ENCODE results near the gene SERP2.

DNA sequence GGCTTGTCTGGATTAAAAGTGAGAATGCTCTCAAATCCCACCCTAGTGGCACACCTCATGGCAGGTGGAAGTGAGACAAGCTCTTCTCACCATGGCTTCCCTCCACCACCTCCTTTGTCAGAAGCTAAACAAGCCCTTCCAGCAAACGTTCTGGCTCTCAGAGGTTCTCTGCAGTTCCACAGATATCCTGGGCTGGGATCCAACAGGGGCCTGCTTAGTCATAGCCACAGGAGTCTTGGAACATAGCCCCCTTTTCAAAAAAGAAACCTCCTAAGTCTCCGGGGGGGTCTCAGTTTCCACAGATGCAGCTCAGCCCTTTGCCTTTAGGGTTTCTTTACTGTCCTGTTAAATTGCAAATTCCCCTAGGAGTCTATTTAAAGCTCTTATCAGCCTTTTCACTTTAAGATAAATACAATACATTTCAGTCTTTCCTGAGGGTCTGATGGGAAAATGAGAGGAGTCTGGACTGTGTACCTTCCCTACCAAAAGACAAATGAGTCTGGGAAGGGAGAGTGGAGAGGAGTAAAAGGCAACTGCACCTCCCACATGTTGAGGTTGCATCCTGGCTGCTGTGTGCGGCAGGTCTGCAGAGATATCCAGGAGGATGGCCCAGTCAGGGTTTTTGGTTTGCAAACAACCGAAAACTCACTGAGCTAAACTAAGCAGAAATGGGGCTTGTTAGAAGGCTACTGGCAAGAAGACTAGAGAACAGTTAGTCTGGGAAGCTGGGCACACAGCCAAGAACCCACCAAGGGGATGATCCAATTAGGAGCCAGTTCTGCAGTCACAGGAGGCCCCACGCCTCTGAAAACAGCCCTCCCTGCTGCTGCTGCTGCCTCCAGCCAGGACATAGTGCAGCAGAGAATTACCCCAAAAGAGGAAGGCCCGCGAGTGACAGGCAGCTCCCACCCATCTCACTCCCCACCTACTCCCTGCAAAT is 41.4 kb upstream of the SERP2 start:
- TF ChIP-seq, protein P1, sequence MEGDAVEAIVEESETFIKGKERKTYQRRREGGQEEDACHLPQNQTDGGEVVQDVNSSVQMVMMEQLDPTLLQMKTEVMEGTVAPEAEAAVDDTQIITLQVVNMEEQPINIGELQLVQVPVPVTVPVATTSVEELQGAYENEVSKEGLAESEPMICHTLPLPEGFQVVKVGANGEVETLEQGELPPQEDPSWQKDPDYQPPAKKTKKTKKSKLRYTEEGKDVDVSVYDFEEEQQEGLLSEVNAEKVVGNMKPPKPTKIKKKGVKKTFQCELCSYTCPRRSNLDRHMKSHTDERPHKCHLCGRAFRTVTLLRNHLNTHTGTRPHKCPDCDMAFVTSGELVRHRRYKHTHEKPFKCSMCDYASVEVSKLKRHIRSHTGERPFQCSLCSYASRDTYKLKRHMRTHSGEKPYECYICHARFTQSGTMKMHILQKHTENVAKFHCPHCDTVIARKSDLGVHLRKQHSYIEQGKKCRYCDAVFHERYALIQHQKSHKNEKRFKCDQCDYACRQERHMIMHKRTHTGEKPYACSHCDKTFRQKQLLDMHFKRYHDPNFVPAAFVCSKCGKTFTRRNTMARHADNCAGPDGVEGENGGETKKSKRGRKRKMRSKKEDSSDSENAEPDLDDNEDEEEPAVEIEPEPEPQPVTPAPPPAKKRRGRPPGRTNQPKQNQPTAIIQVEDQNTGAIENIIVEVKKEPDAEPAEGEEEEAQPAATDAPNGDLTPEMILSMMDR (IDR thresholded peaks at IDR 0.05), result no peak
- TF ChIP-seq POLR2A (IDR thresholded peaks at IDR 0.05), result no peak
